Retinal pigment epithelial cell (primary cell): ENCODE data around the gene P2RY6.

Experiments
- DNase-seq: peaks from one replicate; pipeline ENCODE4 v3.0.0-alpha.2; 2010; ENCODE audit warnings: low read depth
- H3K4me3 ChIP-seq: 2 replicates; pipeline ENCODE4 v1.5.1; 2011; ENCODE audit warnings: mild to moderate bottlenecking, low read length, control low read depth, moderate library complexity
- CTCF ChIP-seq: conservative IDR thresholded peaks from 2 replicates; pipeline ENCODE4 v1.5.1; 2011; ENCODE audit warnings: low read depth, low read length, control low read depth, inconsistent platforms

The P2RY6 gene

GRCh38 chr11:73233692-73234470, 38.3 kb upstream of the P2RY6 start:
- TF ChIP-seq CTCF, result no peak
- no peak for DNase-seq
- no peak overlapping the region for H3K4me3 ChIP-seq

GRCh38 chr11:73234471-73235181, 37.5 kb upstream of the P2RY6 start:
- no peak for TF ChIP-seq CTCF
- no peak overlapping the region for H3K4me3 ChIP-seq
- no peak for DNase-seq

GRCh38 chr11:73235236-73235786, 36.8 kb upstream of the P2RY6 start:
- no peak overlapping the region for H3K4me3 ChIP-seq
- TF ChIP-seq CTCF, result no peak
- no peak for DNase-seq

GRCh38 chr11:73236205-73236765, 35.9 kb upstream of the P2RY6 start:
- no peak for TF ChIP-seq CTCF
- no peak overlapping the region for H3K4me3 ChIP-seq
- DNase-seq, result no peak

GRCh38 chr11:73236854-73237253, 35.3 kb upstream of the P2RY6 start:
- DNase-seq, result no peak

GRCh38 chr11:73237471-73238290, 34.5 kb upstream of the P2RY6 start:
- DNase-seq, result no peak
- H3K4me3 ChIP-seq, result no peak overlapping the region
- no peak for TF ChIP-seq CTCF

More at GRCh38 chr11:73236854-73237253, 35.3 kb upstream of the P2RY6 start:
- H3K4me3 ChIP-seq, result no peak overlapping the region
- TF ChIP-seq CTCF, result peak; percentile 76
